ENCODE data around the gene CYTH1. TPM values are rescaled to one million over a fixed set of nuclear protein-coding genes. Genes with fewer than 3 reads are reported as not detected.

Gene CYTH1
- polyA plus RNA-seq, 1 of the 3 experiments (the other 2 are of a cell fraction): 23.8 TPM

GRCh38 chr17:78802459-78802858, 20.4 kb upstream of the CYTH1 start:
- Histone ChIP-seq H3K9ac (no peak overlapping the region), H3K36me3 (replicated peaks in 1 of 2; ENCODE audit: control insufficient read depth in 1 of 2, insufficient read depth in 2 of 2, low read length in 1 of 2) (peaks cover 65 to 75% of the 10 kb centered on the region in 2 experiments), H3K27me3 (ENCODE audit: insufficient read depth) (no peaks in the 10 kb centered on the region), H3K4me2 (no peak overlapping the region), H2AFZ (ENCODE audit: low read depth) (no peak overlapping the region), H4K20me1 (ENCODE audit: insufficient read depth) (peaks cover 13% of the 10 kb centered on the region), H3K79me2 (ENCODE audit: insufficient read depth) (peaks cover 50% of the 10 kb centered on the region; the same call in 1 of the 2 replicates), H3K27ac (ENCODE audit: low read depth in 2 of 2, low read length in 1 of 2) (no peak overlapping the region), H3K9me2 (no peaks in the 10 kb centered on the region), H3K9me3 (no peaks in the 10 kb centered on the region), H3K4me1 (ENCODE audit: control insufficient read depth in 1 of 2, insufficient read depth in 2 of 2, low read depth in 1 of 2, low read length in 1 of 2) (no peaks in the 10 kb centered on the region), H3K4me3 (ENCODE audit: low read depth in 2 of 2, low read length in 1 of 2) (no peak overlapping the region), H3F3A (replicated peaks; ENCODE audit: insufficient read depth) (no peaks in the 10 kb centered on the region)
- 96% methylated on average over 14 of the region's 14 CpGs for WGBS (ENCODE audit: low lambda C conversion rate)
- TF ChIP-seq CHD2 (IDR thresholded peaks at IDR 0.05; ENCODE audit: low read length, partially characterized antibody) (no peak), NFIC (IDR thresholded peaks at IDR 0.05; ENCODE audit: borderline replicate concordance) (no peak), RAD21 (IDR thresholded peaks at IDR 0.05; ENCODE audit: low read length) (no peak), MEF2A (IDR thresholded peaks at IDR 0.05; ENCODE audit: borderline replicate concordance, low read depth) (no peak), GABPA (IDR thresholded peaks at IDR 0.05; ENCODE audit: low read depth) (no peak), JUND (IDR thresholded peaks at IDR 0.05) (no peak), ELF1 (IDR thresholded peaks at IDR 0.05) (no peak), RCOR1 (IDR thresholded peaks at IDR 0.05; ENCODE audit: low read length) (no peak), NRF1 (IDR thresholded peaks at IDR 0.05; ENCODE audit: low read depth, low read length) (no peak), FOXJ3 (CRISPR knock-in tag; IDR thresholded peaks at IDR 0.05) (no peak), SMC3 (IDR thresholded peaks at IDR 0.05; ENCODE audit: low read depth, low read length) (no peak), RXRA (IDR thresholded peaks at IDR 0.05; ENCODE audit: borderline replicate concordance, low read depth) (no peak), TCF12 (IDR thresholded peaks at IDR 0.05) (no peak), CTCF (IDR thresholded peaks at IDR 0.05) (no peak)
- TF ChIP-seq, protein P1, sequence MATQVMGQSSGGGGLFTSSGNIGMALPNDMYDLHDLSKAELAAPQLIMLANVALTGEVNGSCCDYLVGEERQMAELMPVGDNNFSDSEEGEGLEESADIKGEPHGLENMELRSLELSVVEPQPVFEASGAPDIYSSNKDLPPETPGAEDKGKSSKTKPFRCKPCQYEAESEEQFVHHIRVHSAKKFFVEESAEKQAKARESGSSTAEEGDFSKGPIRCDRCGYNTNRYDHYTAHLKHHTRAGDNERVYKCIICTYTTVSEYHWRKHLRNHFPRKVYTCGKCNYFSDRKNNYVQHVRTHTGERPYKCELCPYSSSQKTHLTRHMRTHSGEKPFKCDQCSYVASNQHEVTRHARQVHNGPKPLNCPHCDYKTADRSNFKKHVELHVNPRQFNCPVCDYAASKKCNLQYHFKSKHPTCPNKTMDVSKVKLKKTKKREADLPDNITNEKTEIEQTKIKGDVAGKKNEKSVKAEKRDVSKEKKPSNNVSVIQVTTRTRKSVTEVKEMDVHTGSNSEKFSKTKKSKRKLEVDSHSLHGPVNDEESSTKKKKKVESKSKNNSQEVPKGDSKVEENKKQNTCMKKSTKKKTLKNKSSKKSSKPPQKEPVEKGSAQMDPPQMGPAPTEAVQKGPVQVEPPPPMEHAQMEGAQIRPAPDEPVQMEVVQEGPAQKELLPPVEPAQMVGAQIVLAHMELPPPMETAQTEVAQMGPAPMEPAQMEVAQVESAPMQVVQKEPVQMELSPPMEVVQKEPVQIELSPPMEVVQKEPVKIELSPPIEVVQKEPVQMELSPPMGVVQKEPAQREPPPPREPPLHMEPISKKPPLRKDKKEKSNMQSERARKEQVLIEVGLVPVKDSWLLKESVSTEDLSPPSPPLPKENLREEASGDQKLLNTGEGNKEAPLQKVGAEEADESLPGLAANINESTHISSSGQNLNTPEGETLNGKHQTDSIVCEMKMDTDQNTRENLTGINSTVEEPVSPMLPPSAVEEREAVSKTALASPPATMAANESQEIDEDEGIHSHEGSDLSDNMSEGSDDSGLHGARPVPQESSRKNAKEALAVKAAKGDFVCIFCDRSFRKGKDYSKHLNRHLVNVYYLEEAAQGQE (IDR thresholded peaks at IDR 0.05; ENCODE audit: low read depth, low read length): no peak
- DNase-seq: no peak
- CTCF ChIA-PET: interaction anchor here (1.0 to 1.8 kb wide), 2 partner anchors 94 to 305 kb away, joined by 4 to 10 read pairs; no protein-coding TSS in a partner anchor
- POLR2A ChIA-PET: no interaction called here
